ENCODE results near the gene PLEKHG4B.
"Not testable (repeated sequence)": the region's sequence is repeated elsewhere in the genome, so short reads cannot be mapped to it uniquely, and the experiment has no call there.

PLEKHG4B gene

GRCh38 chr5:156411-157072 lies 64.6 kb downstream of the PLEKHG4B start:
- DNase-seq (ENCODE audit: low read depth, low spot score): no peak

GRCh38 chr5:157126-157715 lies 65.3 kb downstream of the PLEKHG4B start:
- DNase-seq (ENCODE audit: low read depth, low spot score): no peak

GRCh38 chr5:157801-158200 lies 65.8 kb downstream of the PLEKHG4B start:
- DNase-seq (ENCODE audit: low read depth, low spot score): no peak

- no peak for DNase-seq (ENCODE audit: low read depth, low spot score)
These were observed 67.0 kb downstream of the PLEKHG4B start for GRCh38 chr5:158807-159447.

GRCh38 chr5:159448-160172 lies 67.6 kb downstream of the PLEKHG4B start:
- DNase-seq (ENCODE audit: low read depth, low spot score): no peak

GRCh38 chr5:160173-160510 lies 68.2 kb downstream of the PLEKHG4B start:
- DNase-seq (ENCODE audit: low read depth, low spot score): no peak

GRCh38 chr5:160921-161802 lies 69.2 kb downstream of the PLEKHG4B start:
- no peak for DNase-seq (ENCODE audit: low read depth, low spot score)

- no peak for DNase-seq (ENCODE audit: low read depth, low spot score)
These were observed 69.8 kb downstream of the PLEKHG4B start for GRCh38 chr5:161803-162110.

GRCh38 chr5:162190-162564 lies 70.2 kb downstream of the PLEKHG4B start:
- no peak for DNase-seq (ENCODE audit: low read depth, low spot score)

- DNase-seq (ENCODE audit: low read depth, low spot score): no peak
These were observed 70.8 kb downstream of the PLEKHG4B start for GRCh38 chr5:162565-163337.

GRCh38 chr5:163338-163620 lies 71.3 kb downstream of the PLEKHG4B start:
- DNase-seq (ENCODE audit: low read depth, low spot score): no peak

GRCh38 chr5:163841-164240 lies 71.9 kb downstream of the PLEKHG4B start:
- DNase-seq (ENCODE audit: low read depth, low spot score): no peak

- DNase-seq (ENCODE audit: low read depth, low spot score): no peak
These were observed 72.3 kb downstream of the PLEKHG4B start for GRCh38 chr5:164244-164643.

- not testable (repeated sequence) for DNase-seq (ENCODE audit: low read depth, low spot score)
These were observed 72.8 kb downstream of the PLEKHG4B start for GRCh38 chr5:164783-165182.

GRCh38 chr5:166441-167372 lies 74.7 kb downstream of the PLEKHG4B start:
- no peak for DNase-seq (ENCODE audit: low read depth, low spot score)

- DNase-seq (ENCODE audit: low read depth, low spot score): no peak
These were observed 75.5 kb downstream of the PLEKHG4B start for GRCh38 chr5:167511-167910.

- no peak for DNase-seq (ENCODE audit: low read depth, low spot score)
These were observed 76.2 kb downstream of the PLEKHG4B start for GRCh38 chr5:167982-168660.

- DNase-seq (ENCODE audit: low read depth, low spot score): no peak
These were observed 77.2 kb downstream of the PLEKHG4B start for GRCh38 chr5:169071-169727.

- DNase-seq (ENCODE audit: low read depth, low spot score): no peak
These were observed 77.7 kb downstream of the PLEKHG4B start for GRCh38 chr5:169728-170094.
